Central memory CD8-positive, alpha-beta T cell (primary cell): ENCODE results near the gene RRP8.

ENCODE experiments used
- ATAC-seq: fragments of 150-1000 bp; cut with Tn5 transposase; replicated peaks from 2 replicates; pipeline ENCODE4 v1.10.0; 2022; ENCODE audit warnings: mild to moderate bottlenecking, moderate FRiP score, moderate number of reproducible peaks; ENCODE audit not compliant: poor library complexity, severe bottlenecking; ENCODE audit errors: extremely low read depth
- DNase-seq, 2 donors: peaks; one replicate each; pipeline ENCODE4 v3.0.0; 2021; ENCODE audit warnings: low spot score in 2 of 2
- H3K27ac Mint-ChIP-seq: one replicate; pipeline ENCODE4 v1.8.0; 2022; ENCODE audit warnings: low read depth, mild to moderate bottlenecking, moderate library complexity, mixed read lengths
- H3K27me3 Mint-ChIP-seq: one replicate; pipeline ENCODE4 v1.8.0; 2022; ENCODE audit warnings: mixed read lengths
- H3K36me3 Mint-ChIP-seq: one replicate; pipeline ENCODE4 v1.8.0; 2022; ENCODE audit warnings: mild to moderate bottlenecking, moderate library complexity, mixed read lengths; ENCODE audit not compliant: insufficient read depth
- H3K4me1 Mint-ChIP-seq: one replicate; pipeline ENCODE4 v1.8.0; 2022; ENCODE audit warnings: mixed read lengths
- H3K4me3 Mint-ChIP-seq: one replicate; pipeline ENCODE4 v1.8.0; 2022; ENCODE audit warnings: mild to moderate bottlenecking, moderate library complexity, mixed read lengths
- H3K9me3 Mint-ChIP-seq: one replicate; pipeline ENCODE4 v1.8.0; 2022; ENCODE audit warnings: mixed read lengths

Gene RRP8

GRCh38 chr11:6599449-6599848, 4.0 kb downstream of the RRP8 start:
- ATAC-seq (no peak), DNase-seq (no peak)
- Mint-ChIP-seq H3K27me3 (no peaks in the 10 kb centered on the region), H3K36me3 (peaks cover 39% of the 10 kb centered on the region), H3K4me3 (no peak overlapping the region), H3K4me1 (peaks cover 30% of the 10 kb centered on the region), H3K27ac (no peak overlapping the region), H3K9me3 (no peaks in the 10 kb centered on the region)

- Mint-ChIP-seq H3K36me3 (peaks cover 46% of the 10 kb centered on the region), H3K4me3 (no peak overlapping the region)
- no peak for ATAC-seq
These were observed 4.9 kb downstream of the RRP8 start for GRCh38 chr11:6598555-6598954.

GRCh38 chr11:6596239-6596877, 7.1 kb downstream of the RRP8 start:
- ATAC-seq: no peak
- Mint-ChIP-seq H3K27me3 (no peaks in the 10 kb centered on the region), H3K4me3 (no peak overlapping the region), H3K27ac (no peak overlapping the region), H3K4me1 (peaks cover 42% of the 10 kb centered on the region), H3K36me3 (peaks cover 53% of the 10 kb centered on the region), H3K9me3 (no peaks in the 10 kb centered on the region)
- no peak for DNase-seq

More at GRCh38 chr11:6598555-6598954, 4.9 kb downstream of the RRP8 start:
- no peak for DNase-seq
- no peaks in the 10 kb centered on the region for H3K9me3 Mint-ChIP-seq
- no peaks in the 10 kb centered on the region for H3K27me3 Mint-ChIP-seq
- H3K27ac Mint-ChIP-seq: no peak overlapping the region
- H3K4me1 Mint-ChIP-seq: peaks cover 39% of the 10 kb centered on the region

GRCh38 chr11:6594142-6594768, 9.2 kb downstream of the RRP8 start:
- Mint-ChIP-seq H3K36me3 (peaks cover 47% of the 10 kb centered on the region), H3K9me3 (no peaks in the 10 kb centered on the region), H3K4me1 (peaks cover 38% of the 10 kb centered on the region), H3K4me3 (no peak overlapping the region), H3K27me3 (no peaks in the 10 kb centered on the region), H3K27ac (peak overlapping the region; percentile 30)
- DNase-seq: no peak
- no peak for ATAC-seq

GRCh38 chr11:6588018-6588417, 15.4 kb downstream of the RRP8 start:
- no peaks in the 10 kb centered on the region for H3K4me1 Mint-ChIP-seq
- H3K4me3 Mint-ChIP-seq: no peak overlapping the region
- no peak overlapping the region for H3K27ac Mint-ChIP-seq
- DNase-seq: no peak
- no peak for ATAC-seq
- H3K9me3 Mint-ChIP-seq: peaks cover 17% of the 10 kb centered on the region
- H3K27me3 Mint-ChIP-seq: no peaks in the 10 kb centered on the region
- peaks cover 18% of the 10 kb centered on the region for H3K36me3 Mint-ChIP-seq

GRCh38 chr11:6587360-6587953, 16.0 kb downstream of the RRP8 start:
- no peak overlapping the region for H3K27ac Mint-ChIP-seq
- H3K4me3 Mint-ChIP-seq: no peak overlapping the region

GRCh38 chr11:6586434-6587359, 16.7 kb downstream of the RRP8 start:
- Mint-ChIP-seq H3K4me3 (no peak overlapping the region), H3K36me3 (peaks cover 13% of the 10 kb centered on the region), H3K9me3 (peaks cover 21% of the 10 kb centered on the region), H3K4me1 (no peaks in the 10 kb centered on the region), H3K27ac (no peak overlapping the region), H3K27me3 (no peaks in the 10 kb centered on the region)
- DNase-seq (no peak), ATAC-seq (no peak)

More at GRCh38 chr11:6587360-6587953, 16.0 kb downstream of the RRP8 start:
- H3K4me1 Mint-ChIP-seq: no peaks in the 10 kb centered on the region
- H3K27me3 Mint-ChIP-seq: no peaks in the 10 kb centered on the region
- peaks cover 21% of the 10 kb centered on the region for H3K9me3 Mint-ChIP-seq
- peaks cover 15% of the 10 kb centered on the region for H3K36me3 Mint-ChIP-seq
- DNase-seq (no peak), ATAC-seq (no peak)

GRCh38 chr11:6584528-6584927, 18.9 kb downstream of the RRP8 start:
- peaks cover 21% of the 10 kb centered on the region for H3K9me3 Mint-ChIP-seq
- H3K27me3 Mint-ChIP-seq: no peaks in the 10 kb centered on the region
- H3K27ac Mint-ChIP-seq: no peak overlapping the region
- DNase-seq: no peak
- H3K4me3 Mint-ChIP-seq: no peak overlapping the region
- peaks cover 9% of the 10 kb centered on the region for H3K36me3 Mint-ChIP-seq
- H3K4me1 Mint-ChIP-seq: no peaks in the 10 kb centered on the region
- no peak for ATAC-seq

- Mint-ChIP-seq H3K36me3 (peaks cover 9% of the 10 kb centered on the region), H3K9me3 (peaks cover 21% of the 10 kb centered on the region), H3K4me1 (no peaks in the 10 kb centered on the region), H3K27me3 (no peaks in the 10 kb centered on the region), H3K4me3 (no peak overlapping the region), H3K27ac (no peak overlapping the region)
- DNase-seq (no peak), ATAC-seq (no peak)
These were observed 19.8 kb downstream of the RRP8 start for GRCh38 chr11:6583584-6583983.

- H3K36me3 Mint-ChIP-seq: peaks cover 4% of the 10 kb centered on the region
- DNase-seq (no peak), ATAC-seq (no peak)
- peaks cover 19% of the 10 kb centered on the region for H3K9me3 Mint-ChIP-seq
- H3K4me1 Mint-ChIP-seq: peaks cover 6% of the 10 kb centered on the region
- no peak overlapping the region for H3K27ac Mint-ChIP-seq
- H3K27me3 Mint-ChIP-seq: no peaks in the 10 kb centered on the region
- H3K4me3 Mint-ChIP-seq: no peak overlapping the region
These were observed 23.7 kb downstream of the RRP8 start for GRCh38 chr11:6579681-6580080.

GRCh38 chr11:6578134-6578533, 25.3 kb downstream of the RRP8 start:
- no peak overlapping the region for H3K27ac Mint-ChIP-seq
- H3K9me3 Mint-ChIP-seq: peaks cover 5% of the 10 kb centered on the region
- DNase-seq: no peak
- peaks cover 6% of the 10 kb centered on the region for H3K4me1 Mint-ChIP-seq
- no peak for ATAC-seq
- H3K4me3 Mint-ChIP-seq: no peak overlapping the region
- H3K27me3 Mint-ChIP-seq: no peaks in the 10 kb centered on the region
- peaks cover 1% of the 10 kb centered on the region for H3K36me3 Mint-ChIP-seq
